K562 (cell line): ENCODE results near the gene PPT2. TPM values are rescaled to one million over a fixed set of nuclear protein-coding genes. Genes with fewer than 3 reads are reported as not detected.

Experiments used
- ZMIZ1 ChIP-seq, 2 experiments: fragments of 150-350 bp in 1 of 2; IDR thresholded peaks; 2 replicates each; pipeline ENCODE4 v1.6.1; 2012 to 2016; ENCODE audit warnings: low read depth in 2 of 2, low read length in 2 of 2, mild to moderate bottlenecking in 1 of 2, moderate library complexity in 1 of 2
- polyA plus RNA-seq, 8 experiments: library from polyadenylated mRNA; depleted of rRNA in 4 of 8; stranded (reverse) in 5 of 8; unstranded in 3 of 8; fragments of >200 nt; fragmentation: Nextera tagmentation in 2 of 8; fragmentation: Illumina TruSeq in 1 of 8; extraction: Ambion mirVana in 2 of 8; extraction: Trizol in 1 of 8; gene quantifications; 2 replicates each; pipeline versions ENCODE4 v1.2.1 to v1.2.3, GENCODE V29; 2011 to 2014; ENCODE audit warnings: inconsistent platforms in 1 of 8, missing spikeins in 1 of 8
- total RNA-seq, 7 experiments: library from RNA; depleted of rRNA in 6 of 7; stranded (reverse); fragments of >200 nt in 6 of 7; fragmentation: Illumina TruSeq in 2 of 7; extraction: Trizol in 2 of 7; gene quantifications; 2 replicates each; pipeline versions ENCODE4 v1.2.1 to v1.2.3, GENCODE V29; 2011 to 2021; ENCODE audit warnings: low replicate concordance in 1 of 7
- TF ChIP-seq, protein P1 (sequence below): IDR thresholded peaks from 3 replicates; pipeline ENCODE4 v1.6.1; 2011; ENCODE audit warnings: borderline replicate concordance, mild to moderate bottlenecking; ENCODE audit not compliant: insufficient read length, insufficient read depth
- TF ChIP-seq, protein P2 (sequence below): fragments of 450-650 bp; formaldehyde crosslinking; conservative IDR thresholded peaks from 2 replicates; pipeline ENCODE4 v1.4.0; 2022; ENCODE audit warnings: mild to moderate bottlenecking, missing genetic modification characterization
- TF ChIP-seq, protein P3 (sequence below): fragments of 250-450 bp; sonication (Bioruptor Pico); IDR thresholded peaks from 2 replicates; pipeline ENCODE4 v1.4.0; 2020; ENCODE audit warnings: borderline replicate concordance

PPT2 gene
- total and polyA plus RNA-seq, 9 of the 15 experiments (the other 6 are each of a cell fraction or from before 2014, with no cell fraction given), result 27.4 to 98.8 (median 69.9) TPM

- no peak for TF ChIP-seq ZMIZ1 (IDR thresholded peaks at IDR 0.05; ENCODE audit: low read depth in 2 of 2, low read length in 2 of 2)
- TF ChIP-seq, protein P1, sequence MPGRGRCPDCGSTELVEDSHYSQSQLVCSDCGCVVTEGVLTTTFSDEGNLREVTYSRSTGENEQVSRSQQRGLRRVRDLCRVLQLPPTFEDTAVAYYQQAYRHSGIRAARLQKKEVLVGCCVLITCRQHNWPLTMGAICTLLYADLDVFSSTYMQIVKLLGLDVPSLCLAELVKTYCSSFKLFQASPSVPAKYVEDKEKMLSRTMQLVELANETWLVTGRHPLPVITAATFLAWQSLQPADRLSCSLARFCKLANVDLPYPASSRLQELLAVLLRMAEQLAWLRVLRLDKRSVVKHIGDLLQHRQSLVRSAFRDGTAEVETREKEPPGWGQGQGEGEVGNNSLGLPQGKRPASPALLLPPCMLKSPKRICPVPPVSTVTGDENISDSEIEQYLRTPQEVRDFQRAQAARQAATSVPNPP, result no peak
- TF ChIP-seq, protein P2, sequence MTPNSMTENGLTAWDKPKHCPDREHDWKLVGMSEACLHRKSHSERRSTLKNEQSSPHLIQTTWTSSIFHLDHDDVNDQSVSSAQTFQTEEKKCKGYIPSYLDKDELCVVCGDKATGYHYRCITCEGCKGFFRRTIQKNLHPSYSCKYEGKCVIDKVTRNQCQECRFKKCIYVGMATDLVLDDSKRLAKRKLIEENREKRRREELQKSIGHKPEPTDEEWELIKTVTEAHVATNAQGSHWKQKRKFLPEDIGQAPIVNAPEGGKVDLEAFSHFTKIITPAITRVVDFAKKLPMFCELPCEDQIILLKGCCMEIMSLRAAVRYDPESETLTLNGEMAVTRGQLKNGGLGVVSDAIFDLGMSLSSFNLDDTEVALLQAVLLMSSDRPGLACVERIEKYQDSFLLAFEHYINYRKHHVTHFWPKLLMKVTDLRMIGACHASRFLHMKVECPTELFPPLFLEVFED (CRISPR knock-in tag), result peak; percentile 64; the same call in 1 of the 2 replicates
- TF ChIP-seq, protein P3, sequence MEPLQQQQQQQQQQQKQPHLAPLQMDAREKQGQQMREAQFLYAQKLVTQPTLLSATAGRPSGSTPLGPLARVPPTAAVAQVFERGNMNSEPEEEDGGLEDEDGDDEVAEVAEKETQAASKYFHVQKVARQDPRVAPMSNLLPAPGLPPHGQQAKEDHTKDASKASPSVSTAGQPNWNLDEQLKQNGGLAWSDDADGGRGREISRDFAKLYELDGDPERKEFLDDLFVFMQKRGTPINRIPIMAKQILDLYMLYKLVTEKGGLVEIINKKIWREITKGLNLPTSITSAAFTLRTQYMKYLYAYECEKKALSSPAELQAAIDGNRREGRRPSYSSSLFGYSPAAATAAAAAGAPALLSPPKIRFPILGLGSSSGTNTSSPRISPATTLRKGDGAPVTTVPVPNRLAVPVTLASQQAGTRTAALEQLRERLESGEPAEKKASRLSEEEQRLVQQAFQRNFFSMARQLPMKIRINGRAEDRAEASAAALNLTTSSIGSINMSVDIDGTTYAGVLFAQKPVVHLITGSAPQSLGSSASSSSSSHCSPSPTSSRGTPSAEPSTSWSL (CRISPR knock-in tag), result no peak
These were observed 41.4 kb upstream of the PPT2 start (continued) for GRCh38 chr6:32112431-32112980.
